Renal cortical epithelial cell (primary cell): Measurements from ENCODE around the gene DAPK2. TPM values are rescaled to one million over a fixed set of nuclear protein-coding genes. Genes with fewer than 3 reads are reported as not detected.
"Not testable (repeated sequence)": the region's sequence is repeated elsewhere in the genome, so short reads cannot be mapped to it uniquely, and the experiment has no call there.

ENCODE experiments used
- DNase-seq: peaks from one replicate; pipeline ENCODE4 v3.0.0-alpha.2; 2011; ENCODE audit warnings: low read depth
- total RNA-seq: library from RNA; depleted of rRNA; stranded (reverse); fragments of >200 nt; gene quantifications from 2 replicates; pipeline ENCODE4 v1.2.3, GENCODE V29; 2014

DAPK2 gene
- 0.17 and 0.94 TPM in 2 replicates for total RNA-seq

- peak; percentile 8 for DNase-seq
These were observed at the start of gene DAPK2 for GRCh38 chr15:64046421-64047153. TSS of gene DAPK2 (minus strand) at chr15:64046485. CDS start at chr15:64040261, 6,224 bp downstream.

GRCh38 chr15:64095431-64095794, 49.1 kb upstream of the DAPK2 start:
- no peak for DNase-seq

- DNase-seq = peak; percentile 99
These were observed 47.5 kb upstream of the DAPK2 start, which contains the start of gene CIAO2A for GRCh38 chr15:64093627-64094417. TSS of gene CIAO2A (minus strand) at chr15:64093838. CDS start at chr15:64093768, 70 bp downstream.

- DNase-seq = peak; percentile 50
These were observed 46.8 kb upstream of the DAPK2 start for GRCh38 chr15:64092864-64093626.

- no peak for DNase-seq
These were observed 46.0 kb upstream of the DAPK2 start for GRCh38 chr15:64092075-64092820.

- DNase-seq = no peak
These were observed 44.2 kb upstream of the DAPK2 start for GRCh38 chr15:64090527-64090926.

GRCh38 chr15:64089543-64090280, 43.4 kb upstream of the DAPK2 start:
- DNase-seq = no peak

- no peak for DNase-seq
These were observed 36.5 kb upstream of the DAPK2 start for GRCh38 chr15:64082757-64083156.

GRCh38 chr15:64073496-64073895, 27.2 kb upstream of the DAPK2 start:
- not testable (repeated sequence) for DNase-seq

- no peak for DNase-seq
These were observed 26.5 kb upstream of the DAPK2 start for GRCh38 chr15:64072812-64073211.

- no peak for DNase-seq
These were observed 25.9 kb upstream of the DAPK2 start for GRCh38 chr15:64071931-64072765.

GRCh38 chr15:64070965-64071851, 24.9 kb upstream of the DAPK2 start:
- peak; percentile 90 for DNase-seq

- DNase-seq = no peak
These were observed 23.8 kb upstream of the DAPK2 start for GRCh38 chr15:64070106-64070505.

- no peak for DNase-seq
These were observed 21.8 kb upstream of the DAPK2 start for GRCh38 chr15:64068133-64068532.

GRCh38 chr15:64067564-64068030, 21.3 kb upstream of the DAPK2 start:
- DNase-seq = peak; percentile 35

- DNase-seq = no peak
These were observed 20.2 kb upstream of the DAPK2 start for GRCh38 chr15:64066451-64066850.

- no peak for DNase-seq
These were observed 14.4 kb upstream of the DAPK2 start for GRCh38 chr15:64060716-64061115.

- not testable (repeated sequence) for DNase-seq
These were observed 12.8 kb upstream of the DAPK2 start for GRCh38 chr15:64059104-64059503.

- DNase-seq = peak; percentile 4
These were observed 12.0 kb upstream of the DAPK2 start for GRCh38 chr15:64058279-64058678.
